GM21367 (cell line): ENCODE measurements around the gene MGAT4A.

ENCODE experiments used
- ATAC-seq: cut with Tn5 transposase; IDR thresholded peaks from one replicate; pipeline ENCODE4 v1.9.1; 2021; ENCODE audit not compliant: unreplicated experiment

The MGAT4A gene

DNA sequence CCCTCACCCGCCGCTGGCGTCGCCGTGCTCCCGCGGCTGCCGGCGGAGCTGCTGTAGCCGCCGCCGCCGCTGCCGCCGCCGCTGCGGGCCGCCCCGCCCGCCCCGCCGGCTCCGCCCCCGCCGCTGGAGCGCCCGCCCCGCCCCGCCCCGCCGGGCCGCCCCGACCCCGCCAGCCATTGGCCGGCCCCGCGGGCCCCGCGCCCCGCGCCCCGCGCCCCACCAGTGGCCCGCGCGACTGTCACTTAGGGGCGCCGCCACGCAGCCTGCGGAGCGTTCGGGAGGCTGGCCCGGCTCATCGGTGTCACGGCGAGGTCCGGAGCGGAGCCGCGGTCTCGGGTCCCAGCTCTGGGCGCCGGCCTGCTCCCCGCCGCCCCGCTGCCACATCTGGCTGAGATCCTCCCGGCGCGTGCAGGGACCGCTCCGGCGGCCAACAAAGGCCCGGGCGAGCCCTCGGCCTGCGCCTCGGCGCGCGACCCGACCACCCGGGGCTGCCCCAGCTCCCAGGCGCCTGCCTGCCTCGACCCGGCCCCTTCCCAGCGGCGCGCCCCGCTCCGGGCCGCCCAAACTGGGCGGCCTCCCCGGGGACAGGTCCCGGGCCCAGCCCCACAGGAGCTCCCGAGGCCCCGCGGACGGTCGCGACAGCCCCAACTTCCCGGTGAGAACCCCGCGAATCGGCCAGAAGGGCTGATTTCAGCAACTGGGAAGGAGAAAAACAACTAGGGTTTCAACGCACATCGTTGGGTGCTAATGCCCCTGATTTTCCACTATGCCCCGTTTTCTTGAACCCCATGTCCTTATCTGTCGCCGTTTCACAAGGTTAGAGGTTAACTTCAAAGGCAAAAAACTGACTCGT is at the start of gene MGAT4A:
Gene MGAT4A (minus strand): TSS at position 92 of the 853 bp plus-strand sequence. CDS start 4,800 bp downstream, outside the sequence.
- ATAC-seq = peak; percentile 63

- ATAC-seq = no peak
These were observed 48.0 kb upstream of the MGAT4A start for GRCh38 chr2:98778741-98779483.

- ATAC-seq = no peak
These were observed 47.2 kb upstream of the MGAT4A start for GRCh38 chr2:98778151-98778550.

DNA sequence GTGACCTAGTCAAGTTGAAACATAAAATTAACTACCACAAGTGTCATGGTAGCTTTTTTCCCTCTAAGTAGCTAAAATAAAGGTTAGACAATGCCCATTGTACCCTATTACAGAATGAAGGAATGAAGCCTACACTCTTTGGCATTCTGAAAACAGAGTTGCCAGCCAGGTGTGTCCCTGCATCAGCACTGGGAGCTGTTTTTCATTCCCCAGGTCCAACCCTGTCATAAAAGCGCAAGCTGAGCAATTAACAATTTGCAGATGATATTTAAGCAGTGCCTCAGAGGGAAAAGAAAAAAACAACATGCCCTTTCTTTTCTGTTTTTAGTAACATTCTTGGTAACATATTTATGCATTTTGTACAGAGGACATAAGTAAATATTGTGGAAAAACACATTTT is 46.8 kb upstream of the MGAT4A start:
- no peak for ATAC-seq

DNA sequence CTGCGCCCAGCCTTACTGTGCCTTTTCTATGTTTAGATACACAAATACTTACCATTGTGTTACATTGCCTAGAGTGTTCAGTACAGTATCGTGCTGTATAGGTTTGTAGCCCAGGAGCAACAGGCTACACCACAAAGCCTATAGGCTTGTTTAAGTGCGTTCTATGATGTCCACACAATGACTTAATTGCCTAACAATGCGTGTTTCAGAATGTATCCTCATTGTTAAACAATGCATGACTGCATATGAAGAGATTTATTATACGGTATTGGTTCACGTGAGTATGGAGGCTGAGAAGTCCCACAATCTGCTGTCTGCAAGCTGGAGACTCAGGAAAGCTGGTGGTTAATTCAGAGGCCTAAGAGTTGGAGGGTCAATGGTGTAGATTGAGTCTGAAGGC is 46.1 kb upstream of the MGAT4A start:
- no peak for ATAC-seq

GRCh38 chr2:98776136-98776535 is 45.2 kb upstream of the MGAT4A start:
- no peak for ATAC-seq

- ATAC-seq = no peak
These were observed 44.4 kb upstream of the MGAT4A start for GRCh38 chr2:98775146-98775986.

DNA sequence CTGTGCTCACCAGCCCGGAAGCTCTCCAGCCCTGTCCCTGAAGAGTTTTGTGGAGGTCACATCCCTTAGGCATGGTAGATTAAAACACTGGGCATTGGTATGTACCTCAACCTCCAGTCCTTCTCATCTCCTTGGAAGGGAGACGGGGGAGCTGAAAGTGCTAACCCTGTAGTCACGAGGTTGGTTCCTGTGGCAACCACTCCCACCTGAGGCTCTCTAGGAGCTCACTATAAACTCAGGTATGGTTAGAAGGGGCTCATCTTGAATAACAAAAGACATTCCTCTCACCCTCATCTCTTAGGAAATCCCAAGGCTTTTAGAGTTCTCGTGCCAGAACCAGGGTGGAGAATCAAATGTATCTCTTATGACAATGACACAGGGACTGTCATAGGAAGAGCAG is 43.0 kb upstream of the MGAT4A start:
- no peak for ATAC-seq

DNA sequence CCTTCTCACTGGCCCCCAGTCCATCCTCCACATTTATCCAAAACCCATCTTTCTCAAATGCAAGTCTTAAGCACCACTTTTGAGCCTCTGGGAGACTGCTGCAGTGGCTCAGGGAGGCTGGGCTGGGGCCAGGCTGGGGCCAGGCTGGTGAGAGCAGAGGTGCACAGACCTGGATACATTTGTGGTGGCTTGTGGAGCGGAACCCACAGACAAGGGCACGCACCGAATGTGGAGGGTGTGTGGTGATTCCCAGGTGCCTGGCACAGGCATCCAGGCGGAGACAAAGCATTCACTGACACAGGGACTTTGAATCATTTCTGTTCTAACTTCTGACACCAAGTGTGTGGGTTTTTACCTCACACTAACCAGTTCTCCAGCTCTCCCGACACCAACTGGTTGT is 42.2 kb upstream of the MGAT4A start:
- no peak for ATAC-seq

- ATAC-seq = no peak
These were observed 41.6 kb upstream of the MGAT4A start for GRCh38 chr2:98772536-98772935.

- no peak for ATAC-seq
These were observed 41.0 kb upstream of the MGAT4A start for GRCh38 chr2:98771721-98772524.

DNA sequence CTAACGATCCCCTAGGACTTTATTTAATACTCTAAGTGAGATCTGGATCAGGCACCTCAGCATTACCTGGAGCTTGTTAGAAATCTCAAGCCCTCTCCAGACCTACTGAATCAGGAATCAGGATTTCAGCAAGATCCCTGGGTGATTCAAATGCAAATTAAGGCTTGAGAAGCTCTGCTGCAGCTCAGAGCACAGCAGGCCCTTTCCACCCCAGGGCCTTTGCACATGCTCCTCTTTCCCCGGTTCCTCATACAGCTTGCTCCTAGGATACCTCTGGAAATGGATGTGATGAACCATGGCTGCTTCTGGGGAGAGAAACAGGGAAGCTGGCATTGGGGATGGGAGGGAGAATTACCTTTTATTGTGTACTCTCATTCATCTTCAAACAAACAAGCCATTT is 40.3 kb upstream of the MGAT4A start:
- no peak for ATAC-seq

GRCh38 chr2:98769784-98770183 is 38.9 kb upstream of the MGAT4A start:
- ATAC-seq = no peak

DNA sequence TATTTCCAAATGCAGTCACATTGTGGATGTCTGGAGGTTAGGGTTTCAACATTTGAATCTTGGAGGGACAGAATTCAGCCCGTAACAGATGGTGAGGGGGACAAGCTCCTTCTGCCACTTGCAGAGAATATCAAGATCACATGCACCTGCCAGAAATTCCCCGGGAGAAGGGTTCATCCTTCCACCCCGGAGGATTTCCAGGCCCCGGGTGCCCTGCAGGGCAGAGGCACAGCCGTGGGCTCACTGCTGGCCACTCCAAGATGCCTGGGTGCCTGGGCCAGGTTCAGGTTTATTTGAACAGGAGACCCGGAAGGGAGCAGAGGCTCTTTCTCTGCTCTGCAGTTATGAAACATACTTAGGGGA is 38.2 kb upstream of the MGAT4A start:
- ATAC-seq = no peak

DNA sequence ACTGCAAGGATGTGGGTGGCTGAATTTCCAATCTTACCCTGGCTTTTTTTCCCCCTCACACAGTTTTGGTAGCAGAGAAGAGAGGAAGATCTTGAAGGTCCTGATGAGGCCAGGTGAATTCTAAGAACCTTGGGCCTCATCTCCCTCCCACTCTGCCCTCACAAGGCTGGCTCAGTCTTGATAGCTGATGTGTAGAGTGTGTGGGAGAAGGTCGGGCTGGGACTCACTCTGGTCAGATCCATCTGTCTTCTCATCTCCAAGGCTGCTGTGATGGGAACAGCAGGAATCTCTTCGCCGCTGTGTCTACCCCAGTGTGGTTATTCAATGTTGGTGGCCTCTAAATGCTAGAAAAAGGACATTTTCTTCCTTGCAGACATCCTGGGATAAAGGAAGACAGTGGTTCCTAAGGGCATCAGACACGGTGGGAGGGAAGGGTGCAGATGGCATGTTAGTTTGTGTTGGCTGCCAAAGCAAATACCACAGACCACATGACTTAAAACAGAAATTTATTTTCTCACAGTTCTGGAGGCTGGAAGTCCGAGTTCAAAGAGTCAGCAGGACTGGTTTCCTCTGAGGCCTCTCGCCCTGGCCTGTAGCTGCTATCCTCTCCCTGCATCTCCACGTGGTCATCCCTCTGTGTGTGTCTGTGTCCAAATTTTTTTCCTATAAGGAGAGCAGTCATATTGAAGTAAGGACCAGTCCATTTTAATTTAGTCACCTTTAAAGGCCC is 37.6 kb upstream of the MGAT4A start:
- ATAC-seq = no peak

- ATAC-seq = no peak
These were observed 33.6 kb upstream of the MGAT4A start for GRCh38 chr2:98764499-98764898.

GRCh38 chr2:98763209-98763951 is 32.4 kb upstream of the MGAT4A start:
- ATAC-seq = no peak

DNA sequence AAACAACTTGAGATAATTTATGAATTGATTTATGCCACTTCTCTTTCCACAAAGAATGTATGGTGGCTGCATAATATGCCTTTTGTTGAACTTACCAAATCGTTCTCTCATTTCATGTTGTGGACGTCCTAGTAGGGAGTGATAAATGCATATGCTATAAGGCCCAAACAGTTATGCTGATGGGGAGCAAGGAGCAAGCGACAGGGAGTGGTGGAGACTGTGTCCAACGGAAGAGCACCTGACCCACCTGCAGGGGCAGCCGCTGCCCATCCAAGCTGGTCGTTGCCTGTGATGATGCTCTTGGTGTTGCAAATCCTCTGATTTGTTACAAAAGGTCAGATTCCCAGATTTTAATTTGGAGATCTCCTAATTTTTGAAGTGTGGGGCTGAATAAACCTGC is 31.0 kb upstream of the MGAT4A start:
- ATAC-seq = no peak

DNA sequence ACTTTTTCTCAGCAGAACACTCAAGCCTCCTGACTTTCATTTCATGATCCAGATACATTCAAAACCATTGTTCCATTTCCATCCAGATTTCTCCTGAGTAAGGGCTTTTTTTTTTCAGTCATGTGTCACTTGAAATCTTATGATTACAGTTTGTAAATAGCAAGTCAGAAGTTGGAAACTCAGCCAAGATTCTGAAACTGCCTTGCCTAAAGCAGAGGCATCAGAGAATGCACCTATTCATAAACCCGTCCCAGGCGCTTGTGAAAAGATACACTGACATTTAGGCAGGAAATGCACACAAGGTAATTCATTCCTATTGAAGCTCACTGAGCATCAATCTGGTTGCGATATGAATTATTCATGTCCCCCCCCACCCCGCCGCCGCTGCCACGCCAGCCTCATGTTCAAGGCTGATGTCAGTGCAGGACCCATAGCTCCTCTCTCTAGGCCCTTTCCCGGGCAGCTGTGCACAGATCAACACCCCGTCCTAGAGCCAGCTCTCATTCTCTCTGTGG is 30.4 kb upstream of the MGAT4A start:
- ATAC-seq = no peak
